ENCODE data around the gene PCDHGC5. TPM values are rescaled to one million over a fixed set of nuclear protein-coding genes. Genes with fewer than 3 reads are reported as not detected.

PCDHGC5 gene
- total and polyA plus RNA-seq, 2 donors (not counting 1 experiment from before 2014, with no cell fraction given), result 0.10 to 0.67 TPM

DNA sequence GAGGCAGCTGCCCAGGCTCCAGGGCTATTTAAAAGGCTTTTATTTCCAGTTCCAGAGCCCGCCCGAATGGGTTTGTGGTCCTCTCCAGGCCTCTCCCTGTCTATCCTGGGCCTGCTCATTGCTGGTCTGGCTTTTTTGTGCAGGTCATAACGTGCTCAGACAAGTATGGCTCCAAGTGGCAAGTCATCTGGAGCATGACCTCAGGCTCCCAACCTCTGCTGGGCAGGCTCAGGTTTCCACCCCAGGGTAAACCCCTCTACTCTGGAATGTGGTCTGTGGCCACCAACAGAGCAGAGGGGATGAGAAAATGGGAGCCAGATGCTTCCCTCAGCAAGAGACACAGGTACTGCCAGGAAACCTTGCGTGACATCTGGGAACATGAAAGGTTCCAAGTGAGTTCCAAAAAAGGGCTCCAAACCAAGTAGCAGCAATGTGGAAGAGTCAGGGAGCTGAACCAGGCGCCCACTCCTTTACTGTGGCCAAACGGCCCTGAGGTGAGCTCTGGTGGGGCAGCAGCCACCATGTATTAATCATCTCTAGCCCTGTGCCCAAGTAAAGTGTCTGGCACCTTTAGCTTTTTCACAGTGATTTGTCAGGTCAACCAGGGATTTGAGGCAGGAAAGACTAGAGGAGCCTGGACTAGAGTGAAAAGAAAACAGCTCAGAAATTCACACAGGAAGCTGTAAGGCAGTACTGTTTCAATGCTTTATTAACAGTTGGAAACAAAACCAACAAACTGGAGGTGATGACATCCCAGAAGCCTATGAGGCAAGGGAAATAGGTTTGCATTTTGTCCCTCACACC, 25.7 kb downstream of the PCDHGC5 start:
- intact Hi-C loops (cut with micrococcal nuclease), result no loop called here

More for the DNA sequence above, 25.7 kb downstream of the PCDHGC5 start:
- ChIA-PET CTCF (interaction anchor here (0.7 to 12.8 kb wide), 14 partner anchors 10 to 194 kb away, joined by 3 to 176 read pairs (median 4); partner anchors contain the start of genes PCDHGA11, PCDHGA12, PCDHGB7 and PCDHGC3), POLR2A (no interaction called here)
- WGBS (ENCODE audit: insufficient coverage), result 77% methylated on average over 6 of the region's 6 CpGs
- H3K27me3 Mint-ChIP-seq, result no peaks in the 10 kb centered on the region
- H3K27ac Mint-ChIP-seq, result peak overlapping the region; percentile 20
- H3K4me3 Mint-ChIP-seq, result peak overlapping the region; percentile 29
- peaks cover 64% of the 10 kb centered on the region for H3K4me1 Mint-ChIP-seq
- peak overlapping the region in 1 of 5 experiments; percentile 64 for H3K4me3 ChIP-seq (ENCODE audit: control extremely low read depth in 1 of 5, extremely low read depth in 1 of 5, insufficient read depth in 1 of 5, low read depth in 2 of 5, low read length in 4 of 5)
- peaks cover 3% of the 10 kb centered on the region for H3K9me3 Mint-ChIP-seq (ENCODE audit: insufficient read depth)
- H3K36me3 ChIP-seq (replicated peaks in 1 of 2; ENCODE audit: control extremely low read depth in 1 of 2, control insufficient read depth in 1 of 2, extremely low read depth in 1 of 2, insufficient read depth in 2 of 2, low read length in 1 of 2), result peaks cover 0 to 48% of the 10 kb centered on the region in 2 experiments
- no peak overlapping the region for H3K27ac ChIP-seq (ENCODE audit: low read length in 2 of 2)
- no peaks in the 10 kb centered on the region for H3K79me2 ChIP-seq (ENCODE audit: control insufficient read depth, insufficient read depth, low read length)
- H3K27me3 ChIP-seq (replicated peaks in 1 of 4; ENCODE audit: control extremely low read depth in 1 of 4, control insufficient read depth in 3 of 4, insufficient read depth in 4 of 4, low read length in 3 of 4), result no peaks in the 10 kb centered on the region
- ATAC-seq (ENCODE audit: low read depth), result no peak
- H4K20me1 ChIP-seq (ENCODE audit: control insufficient read depth, insufficient read depth, low read length, poor library complexity, severe bottlenecking), result peaks cover 10% of the 10 kb centered on the region
- no peak overlapping the region for H3K9ac ChIP-seq (ENCODE audit: low read length)
- peaks cover 0 to 13% (median 0%) of the 10 kb centered on the region in 3 donors for H3K9me3 ChIP-seq (ENCODE audit: control extremely low read depth in 1 of 3, control insufficient read depth in 2 of 3, insufficient read depth in 1 of 3, low read length in 2 of 3)
- TF ChIP-seq, protein P1, sequence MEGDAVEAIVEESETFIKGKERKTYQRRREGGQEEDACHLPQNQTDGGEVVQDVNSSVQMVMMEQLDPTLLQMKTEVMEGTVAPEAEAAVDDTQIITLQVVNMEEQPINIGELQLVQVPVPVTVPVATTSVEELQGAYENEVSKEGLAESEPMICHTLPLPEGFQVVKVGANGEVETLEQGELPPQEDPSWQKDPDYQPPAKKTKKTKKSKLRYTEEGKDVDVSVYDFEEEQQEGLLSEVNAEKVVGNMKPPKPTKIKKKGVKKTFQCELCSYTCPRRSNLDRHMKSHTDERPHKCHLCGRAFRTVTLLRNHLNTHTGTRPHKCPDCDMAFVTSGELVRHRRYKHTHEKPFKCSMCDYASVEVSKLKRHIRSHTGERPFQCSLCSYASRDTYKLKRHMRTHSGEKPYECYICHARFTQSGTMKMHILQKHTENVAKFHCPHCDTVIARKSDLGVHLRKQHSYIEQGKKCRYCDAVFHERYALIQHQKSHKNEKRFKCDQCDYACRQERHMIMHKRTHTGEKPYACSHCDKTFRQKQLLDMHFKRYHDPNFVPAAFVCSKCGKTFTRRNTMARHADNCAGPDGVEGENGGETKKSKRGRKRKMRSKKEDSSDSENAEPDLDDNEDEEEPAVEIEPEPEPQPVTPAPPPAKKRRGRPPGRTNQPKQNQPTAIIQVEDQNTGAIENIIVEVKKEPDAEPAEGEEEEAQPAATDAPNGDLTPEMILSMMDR (IDR thresholded peaks at IDR 0.05), result no peak
- no peak for TF ChIP-seq EZH2 (IDR thresholded peaks at IDR 0.05; ENCODE audit: borderline replicate concordance, insufficient read depth, low read depth, low read length, poor library complexity, severe bottlenecking)
- H3K4me2 ChIP-seq (replicated peaks; ENCODE audit: low read depth, low read length, poor library complexity, severe bottlenecking), result peak overlapping the region; percentile 86
- DNase-seq, result no peak
- H2AFZ ChIP-seq (ENCODE audit: insufficient read depth, low read depth, low read length, poor library complexity, severe bottlenecking), result no peak overlapping the region
- peaks cover 38 to 69% of the 10 kb centered on the region in 2 donors for H3K4me1 ChIP-seq (ENCODE audit: control insufficient read depth in 2 of 2, insufficient read depth in 2 of 2, low read length in 2 of 2)
